Liver (tissue), 9 donors: Measurements from ENCODE around the gene THADA. TPM values are rescaled to one million over a fixed set of nuclear protein-coding genes. Genes with fewer than 3 reads are reported as not detected.

Source experiments
- DNase-seq: peaks from one replicate; pipeline ENCODE4 v3.0.0-alpha.2; 2017; ENCODE audit warnings: low spot score
- H3K27ac ChIP-seq, 2 donors: one replicate each; pipeline ENCODE4 v1.7.0; 2013; ENCODE audit warnings: inconsistent platforms in 2 of 2, low read length in 2 of 2, control low read depth in 1 of 2, low read depth in 1 of 2, mild to moderate bottlenecking in 1 of 2
- H3K27me3 ChIP-seq, 4 donors: one replicate each; pipeline versions ENCODE4 v1.6.1 to v1.7.0; 2013; ENCODE audit warnings: low read length in 3 of 4, inconsistent platforms in 1 of 4, mild to moderate bottlenecking in 1 of 4, moderate library complexity in 1 of 4; ENCODE audit not compliant: control insufficient read depth in 4 of 4, insufficient read depth in 4 of 4
- H3K36me3 ChIP-seq, 4 donors: one replicate each; pipeline versions ENCODE4 v1.6.1 to v1.7.0; 2013; ENCODE audit warnings: low read length in 3 of 4, mild to moderate bottlenecking in 3 of 4, low read depth in 1 of 4, moderate library complexity in 1 of 4; ENCODE audit not compliant: control insufficient read depth in 4 of 4, insufficient read depth in 3 of 4
- H3K4me1 ChIP-seq, 4 donors: one replicate each; pipeline versions ENCODE4 v1.6.1 to v1.7.0; 2013; ENCODE audit warnings: low read length in 3 of 4, mild to moderate bottlenecking in 3 of 4, moderate library complexity in 1 of 4; ENCODE audit not compliant: control insufficient read depth in 4 of 4, insufficient read depth in 4 of 4
- H3K4me3 ChIP-seq, 3 donors: one replicate each; pipeline versions ENCODE4 v1.6.1 to v1.7.0; 2013; ENCODE audit warnings: low read length in 3 of 3, control low read depth in 1 of 3, low read depth in 1 of 3, mild to moderate bottlenecking in 1 of 3
- H3K9ac ChIP-seq, 2 donors: one replicate each; pipeline ENCODE4 v1.7.0; 2013; ENCODE audit warnings: low read length in 2 of 2, mild to moderate bottlenecking in 2 of 2, moderate library complexity in 2 of 2, control low read depth in 1 of 2, low read depth in 1 of 2
- H3K9me3 ChIP-seq, 4 donors: one replicate each; pipeline versions ENCODE4 v1.6.1 to v1.7.0; 2013; ENCODE audit warnings: low read length in 3 of 4; ENCODE audit not compliant: control insufficient read depth in 4 of 4
- ATF3 ChIP-seq: IDR thresholded peaks from 2 replicates; pipeline ENCODE4 v1.6.1; 2016; ENCODE audit warnings: antibody characterized with exemption
- EGR1 ChIP-seq, 2 donors: IDR thresholded peaks; 2 replicates each; pipeline ENCODE4 v1.6.1; 2016 to 2018; ENCODE audit warnings: antibody characterized with exemption in 2 of 2, low read depth in 2 of 2
- FOXA1 ChIP-seq: IDR thresholded peaks from 2 replicates; pipeline ENCODE4 v1.6.1; 2016; ENCODE audit warnings: antibody characterized with exemption
- FOXA2 ChIP-seq: IDR thresholded peaks from 2 replicates; pipeline ENCODE4 v1.6.1; 2016; ENCODE audit warnings: antibody characterized with exemption
- GABPA ChIP-seq, 2 donors: IDR thresholded peaks in 1 of 2; conservative IDR thresholded peaks in 1 of 2; 2 replicates each; pipeline ENCODE4 v1.6.1; 2016; ENCODE audit warnings: antibody characterized with exemption in 2 of 2, mild to moderate bottlenecking in 1 of 2, moderate library complexity in 1 of 2
- HNF4A ChIP-seq, 2 donors: conservative IDR thresholded peaks; 2 replicates each; pipeline ENCODE4 v1.6.1; 2016; ENCODE audit warnings: antibody characterized with exemption in 2 of 2, mild to moderate bottlenecking in 2 of 2
- HNF4G ChIP-seq: IDR thresholded peaks from 2 replicates; pipeline ENCODE4 v1.6.1; 2016; ENCODE audit warnings: antibody characterized with exemption
- JUND ChIP-seq, 2 donors: IDR thresholded peaks; 2 replicates each; pipeline ENCODE4 v1.6.1; 2016; ENCODE audit warnings: antibody characterized with exemption in 2 of 2
- MAX ChIP-seq: IDR thresholded peaks from 2 replicates; pipeline ENCODE4 v1.6.1; 2016; ENCODE audit warnings: antibody characterized with exemption
- NR2F2 ChIP-seq: IDR thresholded peaks from 2 replicates; pipeline ENCODE4 v1.6.1; 2016; ENCODE audit warnings: antibody characterized with exemption
- RAD21 ChIP-seq, 2 donors: IDR thresholded peaks; 2 replicates each; pipeline ENCODE4 v1.6.1; 2016; ENCODE audit warnings: antibody characterized with exemption in 2 of 2, mild to moderate bottlenecking in 2 of 2
- RXRA ChIP-seq, 2 donors: IDR thresholded peaks; 2 replicates each; pipeline ENCODE4 v1.6.1; 2017 to 2018; ENCODE audit warnings: antibody characterized with exemption in 2 of 2, mild to moderate bottlenecking in 1 of 2
- SP1 ChIP-seq: IDR thresholded peaks from 2 replicates; pipeline ENCODE4 v1.6.1; 2018; ENCODE audit warnings: antibody characterized with exemption, mild to moderate bottlenecking
- TAF1 ChIP-seq: conservative IDR thresholded peaks from 2 replicates; pipeline ENCODE4 v1.6.1; 2016; ENCODE audit warnings: antibody characterized with exemption, mild to moderate bottlenecking
- YY1 ChIP-seq: IDR thresholded peaks from 2 replicates; pipeline ENCODE4 v1.6.1; 2016; ENCODE audit warnings: antibody characterized with exemption, mild to moderate bottlenecking
- WGBS: extraction: QIAGEN DNeasy Blood & Tissue Kit; methylation state at CpG from one replicate; pipeline ENCODE4 v1.1.7; 2013; 5-methylcytosine and 5-hydroxymethylcytosine counted together
- polyA plus RNA-seq, 2 donors: library from polyadenylated mRNA; stranded (reverse) in 1 of 2; unstranded in 1 of 2; fragments of 200-250 nt in 1 of 2; fragments of >200 nt in 1 of 2; fragmentation: Nextera tagmentation in 1 of 2; extraction: Ambion mirVana in 1 of 2; gene quantifications; one replicate each; pipeline versions ENCODE4 v1.2.1 to v1.2.3, GENCODE V29; 2013 to 2015
- total RNA-seq, 2 donors: library from RNA; depleted of rRNA; stranded (reverse); fragments of >200 nt; gene quantifications; one replicate each; pipeline ENCODE4 v1.2.3, GENCODE V29; 2014
- TF ChIP-seq, protein P1 (sequence below): IDR thresholded peaks from 2 replicates; pipeline ENCODE4 v1.6.1; 2016; ENCODE audit warnings: antibody characterized with exemption, mild to moderate bottlenecking
- TF ChIP-seq, protein P2 (sequence below): fragments of 150-350 bp; IDR thresholded peaks from 2 replicates; pipeline ENCODE4 v1.5.1; 2017; ENCODE audit warnings: improper control_type of control experiment, low read depth, low read length; ENCODE audit not compliant: missing input control
- TF ChIP-seq, protein P3 (sequence below): IDR thresholded peaks from 2 replicates; pipeline ENCODE4 v1.6.1; 2016; ENCODE audit warnings: antibody characterized with exemption
- donor health status: healthy.
- donor health status: healthy.
- donor health status: healthy.
- donor health status: healthy.
- donor health status: healthy.

The THADA gene
- total and polyA plus RNA-seq, 4 donors, result 12.0 to 37.2 (median 22.3) TPM

DNA sequence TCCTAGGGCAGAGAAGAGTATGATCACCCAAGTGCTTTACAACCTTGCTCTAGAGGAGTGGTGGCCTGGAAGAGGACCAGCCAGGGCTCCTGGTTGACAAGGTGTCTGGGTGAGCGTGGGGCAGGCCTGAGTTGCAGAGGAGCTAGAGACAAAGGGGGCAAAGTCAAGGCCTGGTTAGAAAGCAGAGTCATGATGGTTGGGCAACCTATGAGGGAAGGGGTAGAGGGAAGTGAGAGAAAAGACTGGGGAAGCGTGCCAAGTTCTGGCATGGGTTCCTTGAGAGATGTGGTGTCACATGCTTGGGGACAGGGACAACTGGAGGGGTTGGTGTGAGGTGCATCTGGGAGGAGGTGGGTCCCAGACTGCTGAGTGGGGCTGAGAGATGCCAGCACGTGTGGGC lies 382.9 kb downstream of the THADA start:
- TF ChIP-seq NR2F2 (no peak), HNF4G (no peak), MAX (no peak), ATF3 (no peak), EGR1 (IDR thresholded peaks at IDR 0.05; ENCODE audit: low read depth in 2 of 2) (no peak), RAD21 (IDR thresholded peaks at IDR 0.05) (no peak), GABPA (IDR thresholded peaks at IDR 0.05 in 1 of 2, conservative IDR thresholded peaks at IDR 0.05 in 1 of 2) (no peak), FOXA2 (no peak), SP1 (no peak), YY1 (no peak), TAF1 (no peak), JUND (IDR thresholded peaks at IDR 0.05) (no peak)
- TF ChIP-seq, protein P1, sequence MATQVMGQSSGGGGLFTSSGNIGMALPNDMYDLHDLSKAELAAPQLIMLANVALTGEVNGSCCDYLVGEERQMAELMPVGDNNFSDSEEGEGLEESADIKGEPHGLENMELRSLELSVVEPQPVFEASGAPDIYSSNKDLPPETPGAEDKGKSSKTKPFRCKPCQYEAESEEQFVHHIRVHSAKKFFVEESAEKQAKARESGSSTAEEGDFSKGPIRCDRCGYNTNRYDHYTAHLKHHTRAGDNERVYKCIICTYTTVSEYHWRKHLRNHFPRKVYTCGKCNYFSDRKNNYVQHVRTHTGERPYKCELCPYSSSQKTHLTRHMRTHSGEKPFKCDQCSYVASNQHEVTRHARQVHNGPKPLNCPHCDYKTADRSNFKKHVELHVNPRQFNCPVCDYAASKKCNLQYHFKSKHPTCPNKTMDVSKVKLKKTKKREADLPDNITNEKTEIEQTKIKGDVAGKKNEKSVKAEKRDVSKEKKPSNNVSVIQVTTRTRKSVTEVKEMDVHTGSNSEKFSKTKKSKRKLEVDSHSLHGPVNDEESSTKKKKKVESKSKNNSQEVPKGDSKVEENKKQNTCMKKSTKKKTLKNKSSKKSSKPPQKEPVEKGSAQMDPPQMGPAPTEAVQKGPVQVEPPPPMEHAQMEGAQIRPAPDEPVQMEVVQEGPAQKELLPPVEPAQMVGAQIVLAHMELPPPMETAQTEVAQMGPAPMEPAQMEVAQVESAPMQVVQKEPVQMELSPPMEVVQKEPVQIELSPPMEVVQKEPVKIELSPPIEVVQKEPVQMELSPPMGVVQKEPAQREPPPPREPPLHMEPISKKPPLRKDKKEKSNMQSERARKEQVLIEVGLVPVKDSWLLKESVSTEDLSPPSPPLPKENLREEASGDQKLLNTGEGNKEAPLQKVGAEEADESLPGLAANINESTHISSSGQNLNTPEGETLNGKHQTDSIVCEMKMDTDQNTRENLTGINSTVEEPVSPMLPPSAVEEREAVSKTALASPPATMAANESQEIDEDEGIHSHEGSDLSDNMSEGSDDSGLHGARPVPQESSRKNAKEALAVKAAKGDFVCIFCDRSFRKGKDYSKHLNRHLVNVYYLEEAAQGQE, result no peak
- TF ChIP-seq, protein P2, sequence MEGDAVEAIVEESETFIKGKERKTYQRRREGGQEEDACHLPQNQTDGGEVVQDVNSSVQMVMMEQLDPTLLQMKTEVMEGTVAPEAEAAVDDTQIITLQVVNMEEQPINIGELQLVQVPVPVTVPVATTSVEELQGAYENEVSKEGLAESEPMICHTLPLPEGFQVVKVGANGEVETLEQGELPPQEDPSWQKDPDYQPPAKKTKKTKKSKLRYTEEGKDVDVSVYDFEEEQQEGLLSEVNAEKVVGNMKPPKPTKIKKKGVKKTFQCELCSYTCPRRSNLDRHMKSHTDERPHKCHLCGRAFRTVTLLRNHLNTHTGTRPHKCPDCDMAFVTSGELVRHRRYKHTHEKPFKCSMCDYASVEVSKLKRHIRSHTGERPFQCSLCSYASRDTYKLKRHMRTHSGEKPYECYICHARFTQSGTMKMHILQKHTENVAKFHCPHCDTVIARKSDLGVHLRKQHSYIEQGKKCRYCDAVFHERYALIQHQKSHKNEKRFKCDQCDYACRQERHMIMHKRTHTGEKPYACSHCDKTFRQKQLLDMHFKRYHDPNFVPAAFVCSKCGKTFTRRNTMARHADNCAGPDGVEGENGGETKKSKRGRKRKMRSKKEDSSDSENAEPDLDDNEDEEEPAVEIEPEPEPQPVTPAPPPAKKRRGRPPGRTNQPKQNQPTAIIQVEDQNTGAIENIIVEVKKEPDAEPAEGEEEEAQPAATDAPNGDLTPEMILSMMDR, result no peak
- TF ChIP-seq, protein P3, sequence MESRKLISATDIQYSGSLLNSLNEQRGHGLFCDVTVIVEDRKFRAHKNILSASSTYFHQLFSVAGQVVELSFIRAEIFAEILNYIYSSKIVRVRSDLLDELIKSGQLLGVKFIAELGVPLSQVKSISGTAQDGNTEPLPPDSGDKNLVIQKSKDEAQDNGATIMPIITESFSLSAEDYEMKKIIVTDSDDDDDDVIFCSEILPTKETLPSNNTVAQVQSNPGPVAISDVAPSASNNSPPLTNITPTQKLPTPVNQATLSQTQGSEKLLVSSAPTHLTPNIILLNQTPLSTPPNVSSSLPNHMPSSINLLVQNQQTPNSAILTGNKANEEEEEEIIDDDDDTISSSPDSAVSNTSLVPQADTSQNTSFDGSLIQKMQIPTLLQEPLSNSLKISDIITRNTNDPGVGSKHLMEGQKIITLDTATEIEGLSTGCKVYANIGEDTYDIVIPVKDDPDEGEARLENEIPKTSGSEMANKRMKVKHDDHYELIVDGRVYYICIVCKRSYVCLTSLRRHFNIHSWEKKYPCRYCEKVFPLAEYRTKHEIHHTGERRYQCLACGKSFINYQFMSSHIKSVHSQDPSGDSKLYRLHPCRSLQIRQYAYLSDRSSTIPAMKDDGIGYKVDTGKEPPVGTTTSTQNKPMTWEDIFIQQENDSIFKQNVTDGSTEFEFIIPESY, result no peak
- peak overlapping the region in 1 of 2 donors; percentile 21 for H3K27ac ChIP-seq
- no peak overlapping the region for H3K9ac ChIP-seq
- H3K4me1 ChIP-seq, result peaks cover 0 to 13% (median 5%) of the 10 kb centered on the region in 4 donors
- H3K27me3 ChIP-seq, result no peaks in the 10 kb centered on the region
- 89% methylated on average over 3 of the region's 3 CpGs for WGBS
- no peak for DNase-seq
- no peaks in the 10 kb centered on the region for H3K9me3 ChIP-seq
- no peak overlapping the region for H3K4me3 ChIP-seq
- no peaks in the 10 kb centered on the region for H3K36me3 ChIP-seq

DNA sequence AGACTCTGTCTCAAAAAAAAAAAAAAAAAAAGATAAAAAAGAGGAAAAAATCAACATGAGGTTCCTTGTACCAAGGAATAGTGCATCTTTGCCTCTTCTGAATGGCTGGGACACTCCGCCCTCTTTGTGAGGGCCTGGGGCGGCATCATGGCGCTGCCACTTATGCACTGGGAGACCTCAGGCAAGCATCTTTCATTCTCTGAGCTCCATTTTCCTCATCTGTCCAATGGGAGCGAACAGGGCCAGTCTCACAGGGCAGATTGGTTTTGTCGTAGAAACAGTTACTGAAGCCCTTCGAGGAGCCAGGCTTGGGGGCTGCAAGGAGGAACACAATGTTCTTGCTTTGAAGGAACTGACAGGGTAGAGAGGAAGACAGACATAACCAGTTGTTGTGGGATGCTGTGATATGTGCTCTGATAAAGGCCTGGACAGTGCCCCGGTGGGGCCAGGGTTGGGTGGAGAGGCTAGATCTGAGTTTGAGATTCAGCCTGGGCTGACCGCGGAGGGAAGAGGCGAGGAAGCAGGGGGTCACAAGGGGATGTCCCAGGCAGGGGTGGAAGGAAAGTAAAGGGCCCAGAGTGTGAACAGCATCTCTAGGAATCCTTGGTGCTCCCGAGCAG lies 383.5 kb downstream of the THADA start:
- no peak for DNase-seq
- H3K9ac ChIP-seq, result no peak overlapping the region
- H3K27ac ChIP-seq, result peak overlapping the region in 1 of 2 donors; percentile 21
- no peaks in the 10 kb centered on the region for H3K9me3 ChIP-seq
- no peaks in the 10 kb centered on the region for H3K27me3 ChIP-seq
- peaks cover 0 to 11% (median 4%) of the 10 kb centered on the region in 4 donors for H3K4me1 ChIP-seq
- H3K36me3 ChIP-seq, result no peaks in the 10 kb centered on the region
- H3K4me3 ChIP-seq, result no peak overlapping the region
- WGBS, result 91% methylated on average over 11 of the region's 11 CpGs
- TF ChIP-seq HNF4A (conservative IDR thresholded peaks at IDR 0.05) (no peak), NR2F2 (no peak), YY1 (no peak), FOXA1 (no peak), RXRA (IDR thresholded peaks at IDR 0.05) (no peak), HNF4G (no peak), EGR1 (IDR thresholded peaks at IDR 0.05; ENCODE audit: low read depth in 2 of 2) (no peak), FOXA2 (no peak), JUND (IDR thresholded peaks at IDR 0.05) (no peak), MAX (no peak), TAF1 (no peak), GABPA (IDR thresholded peaks at IDR 0.05 in 1 of 2, conservative IDR thresholded peaks at IDR 0.05 in 1 of 2) (no peak)
- TF ChIP-seq, protein P1, result no peak
